HepG2 (cell line): ENCODE results near the gene WTAP. TPM values are rescaled to one million over a fixed set of nuclear protein-coding genes. Genes with fewer than 3 reads are reported as not detected.

ENCODE experiments used
- FOXA3 ChIP-seq: IDR thresholded peaks from 2 replicates; pipeline ENCODE4 v1.6.1; 2016; ENCODE audit warnings: missing genetic modification reagents, missing compliant biosample characterization
- HNRNPL ChIP-seq: fragments of 200-400 bp; formaldehyde crosslinking; IDR thresholded peaks from 2 replicates; pipeline ENCODE4 v1.6.1; 2017; ENCODE audit warnings: mild to moderate bottlenecking, low read depth, low read length
- KLF6 ChIP-seq: IDR thresholded peaks from 2 replicates; pipeline ENCODE4 v1.8.0; 2016; ENCODE audit warnings: missing biosample characterization, missing genetic modification reagents
- KMT2A ChIP-seq: sonication (generic); formaldehyde crosslinking; IDR thresholded peaks from 2 replicates; pipeline ENCODE4 v1.4.0; 2020; ENCODE audit warnings: missing genetic modification reagents
- MAF1 ChIP-seq: sonication (generic); formaldehyde crosslinking; IDR thresholded peaks from 2 replicates; pipeline ENCODE4 v1.5.0; 2020; ENCODE audit warnings: missing genetic modification reagents, borderline replicate concordance
- MTA1 ChIP-seq: sonication (generic); formaldehyde crosslinking; IDR thresholded peaks from 2 replicates; pipeline ENCODE4 v1.4.0; 2020; ENCODE audit warnings: missing genetic modification reagents, mild to moderate bottlenecking, borderline replicate concordance
- PAF1 ChIP-seq: IDR thresholded peaks from 2 replicates; pipeline ENCODE4 v1.6.1; 2016; ENCODE audit warnings: missing genetic modification reagents, missing compliant biosample characterization
- PPARG ChIP-seq: conservative IDR thresholded peaks from 2 replicates; pipeline ENCODE4 v1.6.1; 2016; ENCODE audit warnings: missing biosample characterization, missing genetic modification reagents
- RBM39 ChIP-seq: fragments of 200-400 bp; formaldehyde crosslinking; IDR thresholded peaks from one replicate; pipeline ENCODE4 v1.6.1; 2018; ENCODE audit warnings: antibody characterized with exemption, mild to moderate bottlenecking, low read depth, low read length; ENCODE audit not compliant: poor library complexity, severe bottlenecking
- SIX4 ChIP-seq: sonication (generic); formaldehyde crosslinking; IDR thresholded peaks from 2 replicates; pipeline ENCODE4 v1.4.0; 2020; ENCODE audit warnings: missing genetic modification reagents
- SRSF1 ChIP-seq: fragments of 200-400 bp; formaldehyde crosslinking; optimal IDR thresholded peaks from 2 replicates; pipeline ENCODE3; 2017; ENCODE audit warnings: mild to moderate bottlenecking, low read depth, low read length, moderate library complexity
- TOE1 ChIP-seq: sonication (generic); formaldehyde crosslinking; IDR thresholded peaks from 2 replicates; pipeline ENCODE4 v1.4.0; 2020; ENCODE audit warnings: mild to moderate bottlenecking, missing genetic modification reagents
- ZBTB20 ChIP-seq: sonication (generic); formaldehyde crosslinking; IDR thresholded peaks from 2 replicates; pipeline ENCODE4 v1.8.1; 2023; ENCODE audit warnings: missing genetic modification reagents, low read depth, mild to moderate bottlenecking, borderline replicate concordance
- ZBTB8A ChIP-seq: sonication (generic); formaldehyde crosslinking; IDR thresholded peaks from 2 replicates; pipeline ENCODE4 v1.4.0; 2020; ENCODE audit warnings: mild to moderate bottlenecking, low read depth, missing genetic modification reagents, borderline replicate concordance
- ZNF235 ChIP-seq: sonication (generic); formaldehyde crosslinking; IDR thresholded peaks from 2 replicates; pipeline ENCODE4 v1.8.1; 2023; ENCODE audit warnings: mild to moderate bottlenecking, missing genetic modification reagents, borderline replicate concordance
- ZSCAN31 ChIP-seq: sonication (generic); formaldehyde crosslinking; IDR thresholded peaks from 2 replicates; pipeline ENCODE4 v1.5.0; 2020; ENCODE audit warnings: low read depth, mild to moderate bottlenecking, missing genetic modification reagents
- ZSCAN9 ChIP-seq: IDR thresholded peaks from 2 replicates; pipeline ENCODE4 v1.6.1; 2016; ENCODE audit warnings: borderline replicate concordance
- polyA plus RNA-seq, 8 experiments: library from polyadenylated mRNA; depleted of rRNA in 3 of 8; stranded (reverse) in 7 of 8; unstranded in 1 of 8; fragments of >200 nt; fragmentation: Illumina TruSeq in 4 of 8; extraction: Trizol in 4 of 8; gene quantifications; 2 replicates each; pipeline versions ENCODE4 v1.2.1 to v1.2.3, GENCODE V29; 2011 to 2016; ENCODE audit warnings: low read depth in 4 of 8, missing spikeins in 1 of 8, mixed read lengths in 1 of 8; ENCODE audit not compliant: insufficient read depth in 1 of 8
- total RNA-seq, 5 experiments: library from RNA; depleted of rRNA; stranded (reverse); fragments of >200 nt; fragmentation: Illumina TruSeq; extraction: Trizol; gene quantifications; 2 replicates each; pipeline ENCODE4 v1.2.3, GENCODE V29; 2016; ENCODE audit warnings: low read depth in 1 of 5
- TF ChIP-seq, protein P1 (sequence below): sonication (generic); formaldehyde crosslinking; IDR thresholded peaks from 2 replicates; pipeline ENCODE4 v1.5.0; 2020; ENCODE audit warnings: missing genetic modification reagents, mild to moderate bottlenecking, borderline replicate concordance
- TF ChIP-seq, protein P2 (sequence below): sonication (generic); formaldehyde crosslinking; IDR thresholded peaks from 2 replicates; pipeline ENCODE4 v1.4.0; 2020; ENCODE audit warnings: mild to moderate bottlenecking, missing genetic modification reagents
- TF ChIP-seq, protein P3 (sequence below): sonication (generic); formaldehyde crosslinking; IDR thresholded peaks from 2 replicates; pipeline ENCODE4 v1.4.0; 2020; ENCODE audit warnings: mild to moderate bottlenecking, missing genetic modification reagents

Gene WTAP
- total and polyA plus RNA-seq, 2 of the 13 experiments (the other 11 are each of a cell fraction or from before 2014, with no cell fraction given), result 31.6 to 167 TPM

DNA sequence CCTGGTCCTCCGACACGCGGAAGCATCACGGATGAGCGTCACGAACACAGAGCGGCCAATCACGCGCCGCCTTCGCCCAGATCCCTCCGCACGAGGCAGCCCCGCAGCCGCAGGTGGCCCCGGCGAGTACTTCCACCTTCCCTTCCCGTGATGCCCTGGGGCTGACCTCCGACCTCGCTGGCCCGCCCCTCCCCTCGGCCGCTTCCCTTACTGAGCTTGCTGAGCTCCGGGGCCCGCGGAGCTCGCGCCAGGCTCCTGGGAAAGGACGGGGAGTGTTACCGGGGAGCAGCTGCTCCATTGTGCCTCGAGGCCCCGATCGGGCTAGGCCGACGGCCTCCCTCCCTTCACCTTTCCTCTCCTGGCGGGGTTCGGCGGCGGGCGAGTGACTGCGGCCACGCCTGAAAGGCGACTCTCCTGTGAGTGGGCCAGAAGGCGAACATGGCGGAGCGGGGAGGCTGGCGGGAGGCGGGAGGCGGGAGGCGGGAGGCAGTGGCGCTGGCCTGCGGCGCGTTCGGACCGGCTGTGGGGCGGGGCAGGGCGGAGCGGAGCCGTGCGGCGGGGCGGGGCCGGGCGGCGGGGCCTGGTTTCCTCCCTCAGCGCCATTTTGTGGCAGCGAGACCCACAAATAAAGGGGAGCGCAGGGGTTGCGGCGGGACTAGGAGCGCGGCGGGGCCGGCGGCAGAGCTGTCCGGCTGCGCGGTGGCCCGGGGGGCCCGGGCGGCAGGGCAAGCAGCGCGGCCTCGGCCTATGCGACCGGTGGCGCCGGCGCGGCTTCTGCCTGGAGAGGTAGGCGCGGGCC, at the start of gene WTAP (continued):
- TF ChIP-seq, protein P1, sequence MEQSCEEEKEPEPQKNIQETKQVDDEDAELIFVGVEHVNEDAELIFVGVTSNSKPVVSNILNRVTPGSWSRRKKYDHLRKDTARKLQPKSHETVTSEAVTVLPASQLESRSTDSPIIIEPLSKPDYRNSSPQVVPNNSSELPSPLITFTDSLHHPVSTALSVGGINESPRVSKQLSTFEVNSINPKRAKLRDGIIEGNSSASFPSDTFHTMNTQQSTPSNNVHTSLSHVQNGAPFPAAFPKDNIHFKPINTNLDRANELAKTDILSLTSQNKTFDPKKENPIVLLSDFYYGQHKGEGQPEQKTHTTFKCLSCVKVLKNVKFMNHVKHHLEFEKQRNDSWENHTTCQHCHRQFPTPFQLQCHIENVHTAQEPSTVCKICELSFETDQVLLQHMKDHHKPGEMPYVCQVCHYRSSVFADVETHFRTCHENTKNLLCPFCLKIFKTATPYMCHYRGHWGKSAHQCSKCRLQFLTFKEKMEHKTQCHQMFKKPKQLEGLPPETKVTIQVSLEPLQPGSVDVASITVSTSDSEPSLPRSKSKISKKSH, result peak; percentile 99
- TF ChIP-seq MTA1 (CRISPR knock-in tag), result peak; percentile 99
- peak; percentile 95 for TF ChIP-seq ZSCAN31 (CRISPR knock-in tag)
- peak; percentile 72 for TF ChIP-seq PPARG (CRISPR knock-in tag)
- peak; percentile 98 for TF ChIP-seq ZSCAN9 (CRISPR knock-in tag)
- TF ChIP-seq SRSF1, result peak; percentile 98
- TF ChIP-seq ZBTB20, result peak; percentile 96
- no peak; the same call in 1 of the 2 replicates for TF ChIP-seq ZBTB8A (CRISPR knock-in tag)
- peak; percentile 59 for TF ChIP-seq SIX4
- peak; percentile 98 for TF ChIP-seq RBM39
- TF ChIP-seq PAF1, result peak; percentile 52; the same call in 1 of the 2 replicates
- TF ChIP-seq, protein P2, sequence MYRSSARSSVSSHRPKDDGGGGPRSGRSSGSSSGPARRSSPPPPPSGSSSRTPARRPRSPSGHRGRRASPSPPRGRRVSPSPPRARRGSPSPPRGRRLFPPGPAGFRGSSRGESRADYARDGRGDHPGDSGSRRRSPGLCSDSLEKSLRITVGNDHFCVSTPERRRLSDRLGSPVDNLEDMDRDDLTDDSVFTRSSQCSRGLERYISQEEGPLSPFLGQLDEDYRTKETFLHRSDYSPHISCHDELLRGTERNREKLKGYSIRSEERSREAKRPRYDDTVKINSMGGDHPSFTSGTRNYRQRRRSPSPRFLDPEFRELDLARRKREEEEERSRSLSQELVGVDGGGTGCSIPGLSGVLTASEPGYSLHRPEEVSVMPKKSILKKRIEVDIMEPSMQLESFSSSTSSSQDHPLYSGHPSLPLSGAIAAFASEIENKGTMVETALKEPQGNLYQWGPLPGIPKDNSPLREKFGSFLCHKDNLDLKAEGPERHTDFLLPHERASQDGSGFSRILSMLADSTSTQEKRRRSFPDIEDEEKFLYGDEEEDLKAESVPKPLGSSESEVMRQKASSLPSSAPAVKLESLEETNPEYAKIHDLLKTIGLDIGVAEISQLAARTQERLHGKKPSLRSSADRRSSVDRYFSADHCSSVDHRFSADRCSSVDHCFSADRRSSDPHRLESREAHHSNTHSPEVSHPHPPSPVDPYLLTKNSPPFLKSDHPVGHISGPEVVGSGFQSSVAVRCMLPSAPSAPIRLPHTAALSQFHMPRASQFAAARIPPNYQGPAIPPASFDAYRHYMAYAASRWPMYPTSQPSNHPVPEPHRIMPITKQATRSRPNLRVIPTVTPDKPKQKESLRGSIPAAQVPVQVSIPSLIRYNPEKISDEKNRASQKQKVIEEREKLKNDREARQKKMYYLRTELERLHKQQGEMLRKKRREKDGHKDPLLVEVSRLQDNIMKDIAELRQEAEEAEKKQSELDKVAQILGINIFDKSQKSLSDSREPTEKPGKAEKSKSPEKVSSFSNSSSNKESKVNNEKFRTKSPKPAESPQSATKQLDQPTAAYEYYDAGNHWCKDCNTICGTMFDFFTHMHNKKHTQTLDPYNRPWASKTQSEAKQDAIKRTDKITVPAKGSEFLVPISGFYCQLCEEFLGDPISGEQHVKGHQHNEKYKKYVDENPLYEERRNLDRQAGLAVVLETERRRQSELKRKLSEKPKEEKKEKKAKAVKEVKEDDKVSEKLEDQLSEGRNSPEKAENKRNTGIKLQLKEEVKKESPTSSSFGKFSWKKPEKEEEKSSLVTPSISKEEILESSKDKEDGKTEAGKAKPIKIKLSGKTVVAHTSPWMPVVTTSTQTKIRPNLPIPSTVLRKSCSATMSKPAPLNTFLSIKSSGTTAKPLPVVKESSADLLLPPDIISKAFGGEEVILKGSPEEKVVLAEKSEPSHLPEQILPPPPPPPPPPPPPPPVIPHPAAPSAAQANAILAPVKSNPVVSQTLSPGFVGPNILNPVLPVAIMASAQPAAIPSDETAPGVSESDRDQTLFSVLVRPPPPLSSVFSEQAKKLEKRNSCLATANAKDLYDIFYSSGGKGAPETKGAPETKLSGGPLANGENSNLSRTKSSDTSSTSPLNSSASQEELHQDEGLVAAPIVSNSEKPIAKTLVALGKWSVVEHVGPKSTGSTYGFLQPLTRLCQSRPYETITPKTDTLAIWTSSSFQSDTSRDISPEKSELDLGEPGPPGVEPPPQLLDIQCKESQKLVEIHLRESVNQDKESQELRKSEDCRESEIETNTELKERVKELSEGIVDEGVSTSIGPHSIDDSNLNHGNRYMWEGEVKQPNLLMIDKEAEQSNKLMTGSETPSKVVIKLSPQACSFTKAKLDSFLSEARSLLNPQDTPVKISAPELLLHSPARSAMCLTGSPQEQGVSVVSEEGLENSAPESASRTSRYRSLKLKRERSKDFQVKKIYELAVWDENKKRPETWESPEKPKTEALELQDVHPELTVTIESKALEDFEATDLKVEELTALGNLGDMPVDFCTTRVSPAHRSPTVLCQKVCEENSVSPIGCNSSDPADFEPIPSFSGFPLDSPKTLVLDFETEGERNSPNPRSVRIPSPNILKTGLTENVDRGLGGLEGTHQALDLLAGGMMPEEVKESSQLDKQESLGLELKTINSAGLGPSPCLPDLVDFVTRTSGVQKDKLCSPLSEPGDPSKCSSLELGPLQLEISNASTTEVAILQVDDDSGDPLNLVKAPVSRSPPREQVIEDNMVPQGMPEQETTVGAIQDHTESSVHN (CRISPR knock-in tag), result peak; percentile 91
- TF ChIP-seq KLF6 (CRISPR knock-in tag), result peak; percentile 99
- peak; percentile 81 for TF ChIP-seq FOXA3 (CRISPR knock-in tag)
- peak; percentile 100 for TF ChIP-seq KMT2A
- TF ChIP-seq, protein P3, sequence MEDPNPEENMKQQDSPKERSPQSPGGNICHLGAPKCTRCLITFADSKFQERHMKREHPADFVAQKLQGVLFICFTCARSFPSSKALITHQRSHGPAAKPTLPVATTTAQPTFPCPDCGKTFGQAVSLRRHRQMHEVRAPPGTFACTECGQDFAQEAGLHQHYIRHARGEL (CRISPR knock-in tag), result peak; percentile 96
- TF ChIP-seq TOE1 (CRISPR knock-in tag), result peak; percentile 98
- TF ChIP-seq MAF1 (CRISPR knock-in tag), result peak; percentile 94
- TF ChIP-seq HNRNPL, result peak; percentile 88; the same call in 1 of the 2 replicates
- TF ChIP-seq ZNF235, result peak; percentile 72; the same call in 1 of the 2 replicates
